HepG2 (cell line): ENCODE results near the gene SETD5. TPM values are rescaled to one million over a fixed set of nuclear protein-coding genes. Genes with fewer than 3 reads are reported as not detected.
A peak's percentile ranks its signal among the peaks of the same experiment; 100 is the strongest.

Experiments used
- ATAC-seq: fragments of 200-7000 bp; cut with Tn5 transposase; 3 replicates; pipeline ENCODE4 v1.9.1; 2020; ENCODE audit warnings: mild to moderate bottlenecking, moderate library complexity
- BruUV-seq: library from RNA; stranded (reverse); fragments of 400-500 nt; replicated peaks from 2 replicates; lab custom pipeline; 2021; lab: Mats Ljungman, UMichigan
- CTCF ChIA-PET: fragments of 300-600 bp; formaldehyde crosslinking; extraction: SDS; loops from one replicate; lab custom pipeline; 2021; ENCODE audit warnings: low total read pairs, inconsistent platforms, low intra/inter-chr PET ratio; lab: Yijun Ruan, JAX
- POLR2A ChIA-PET: fragments of 350-600 bp; sonication (Branson Sonifier 250); formaldehyde crosslinking; loops from one replicate; lab custom pipeline; 2020; ENCODE audit warnings: antibody characterized with exemption, inconsistent platforms; lab: Yijun Ruan, JAX
- DNase-seq: peaks from one replicate; pipeline ENCODE4 v3.0.0-alpha.2; 2015; ENCODE audit warnings: low spot score
- FAIRE-seq: peaks from 3 replicates; lab custom pipeline; 2011; peaks lifted over from hg19 to GRCh38; lab: Jason Lieb, UNC
- H2AFZ ChIP-seq: one replicate; pipeline ENCODE4 v1.6.1; 2011; ENCODE audit warnings: low read length, inconsistent platforms
- H3K27ac ChIP-seq: fragments of 300-600 bp; 3 replicates; pipeline ENCODE4 v1.8.0; 2011; ENCODE audit warnings: mixed run types, mild to moderate bottlenecking, mixed read lengths, low read length, inconsistent platforms; ENCODE audit not compliant: insufficient read depth; ENCODE audit errors: extremely low read length
- H3K27me3 ChIP-seq, 2 experiments: fragments of 200-600 bp in 1 of 2; 2 replicates in 1 of 2; 3 replicates in 1 of 2; pipeline versions ENCODE4 v1.6.0 to v1.8.0; 2011; ENCODE audit warnings: low read length in 2 of 2, mild to moderate bottlenecking in 2 of 2, moderate library complexity in 2 of 2, inconsistent platforms in 1 of 2; ENCODE audit not compliant: insufficient read depth in 2 of 2, control insufficient read depth in 1 of 2
- H3K36me3 ChIP-seq, 2 experiments: fragments of 200-600 bp in 1 of 2; replicated peaks in 1 of 2; 2 replicates in 1 of 2; 3 replicates in 1 of 2; pipeline versions ENCODE4 v1.5.1 to v1.8.0; 2011; ENCODE audit warnings: low read length in 2 of 2, inconsistent platforms in 1 of 2; ENCODE audit not compliant: insufficient read depth in 2 of 2, control insufficient read depth in 1 of 2
- H3K4me1 ChIP-seq: 2 replicates; pipeline ENCODE4 v1.5.1; 2012; ENCODE audit warnings: low read length, inconsistent platforms; ENCODE audit not compliant: insufficient read depth
- H3K4me2 ChIP-seq: 2 replicates; pipeline ENCODE4 v1.6.0; 2011; ENCODE audit warnings: low read depth, low read length, inconsistent platforms
- H3K4me3 ChIP-seq, 3 experiments: fragments of 200-600 bp in 1 of 3; sonication (generic), shearing (Covaris generic) in 1 of 3; replicated peaks in 1 of 3; 2 replicates each; pipeline ENCODE4 v1.5.1; 2011 to 2016; ENCODE audit warnings: low read length in 3 of 3, inconsistent platforms in 2 of 3, low read depth in 2 of 3, mild to moderate bottlenecking in 2 of 3, control low read depth in 1 of 3, mixed read lengths in 1 of 3; ENCODE audit not compliant: insufficient read depth in 1 of 3
- H3K79me2 ChIP-seq: one replicate; pipeline ENCODE4 v1.6.1; 2011; ENCODE audit warnings: low read length, inconsistent platforms; ENCODE audit not compliant: insufficient read depth
- H3K9ac ChIP-seq: 2 replicates; pipeline ENCODE4 v1.6.0; 2011; ENCODE audit warnings: mild to moderate bottlenecking, low read depth, low read length, inconsistent platforms; ENCODE audit not compliant: insufficient read depth
- H3K9me3 ChIP-seq: 2 replicates; pipeline ENCODE4 v1.5.1; 2012; ENCODE audit warnings: mild to moderate bottlenecking, low read length
- H4K20me1 ChIP-seq: 2 replicates; pipeline ENCODE4 v1.6.0; 2011; ENCODE audit warnings: inconsistent platforms, mild to moderate bottlenecking, low read length, moderate library complexity; ENCODE audit not compliant: insufficient read depth
- AGO2 ChIP-seq: fragments of 200-400 bp; formaldehyde crosslinking; optimal IDR thresholded peaks from 2 replicates; pipeline ENCODE3; 2017; ENCODE audit warnings: mild to moderate bottlenecking, low read depth, low read length, moderate library complexity
- BCL3 ChIP-seq: sonication (generic); formaldehyde crosslinking; IDR thresholded peaks from 2 replicates; pipeline ENCODE4 v1.5.1; 2020; ENCODE audit warnings: mild to moderate bottlenecking, missing genetic modification reagents, moderate library complexity
- ETV5 ChIP-seq: IDR thresholded peaks from 2 replicates; pipeline ENCODE4 v1.6.1; 2018; ENCODE audit warnings: missing biosample characterization, missing genetic modification reagents, inconsistent platforms, borderline replicate concordance
- GRHL1 ChIP-seq: sonication (generic); formaldehyde crosslinking; conservative IDR thresholded peaks from 2 replicates; pipeline ENCODE4 v1.8.0; 2022; ENCODE audit warnings: missing genetic modification reagents
- HNRNPK ChIP-seq: fragments of 200-400 bp; formaldehyde crosslinking; IDR thresholded peaks from 2 replicates; pipeline ENCODE4 v1.6.1; 2018; ENCODE audit warnings: low read length, low read depth, moderate library complexity, mild to moderate bottlenecking; ENCODE audit not compliant: poor library complexity, severe bottlenecking
- KAT2B ChIP-seq: fragments of 150-350 bp; IDR thresholded peaks from 2 replicates; pipeline ENCODE4 v1.6.1; 2014; ENCODE audit warnings: low read depth, low read length, borderline replicate concordance
- KAT7 ChIP-seq: IDR thresholded peaks from 2 replicates; pipeline ENCODE4 v1.6.1; 2018; ENCODE audit warnings: borderline replicate concordance, missing compliant biosample characterization
- MATR3 ChIP-seq: sonication (generic); formaldehyde crosslinking; IDR thresholded peaks from 2 replicates; pipeline ENCODE4 v1.4.0; 2020; ENCODE audit warnings: missing genetic modification reagents
- MAX ChIP-seq: IDR thresholded peaks from 2 replicates; pipeline ENCODE4 v1.6.1; 2012; ENCODE audit warnings: inconsistent platforms
- NCOA5 ChIP-seq: sonication (generic); formaldehyde crosslinking; IDR thresholded peaks from 2 replicates; pipeline ENCODE4 v1.4.0; 2020; ENCODE audit warnings: missing genetic modification reagents
- PCBP1 ChIP-seq: fragments of 200-400 bp; formaldehyde crosslinking; IDR thresholded peaks from 2 replicates; pipeline ENCODE4 v1.6.1; 2017; ENCODE audit warnings: mild to moderate bottlenecking, low read depth, low read length, borderline replicate concordance
- RBFOX2 ChIP-seq: fragments of 200-400 bp; formaldehyde crosslinking; IDR thresholded peaks from 2 replicates; pipeline ENCODE4 v1.6.1; 2017; ENCODE audit warnings: low read depth, mild to moderate bottlenecking, low read length
- SALL1 ChIP-seq: sonication (generic); formaldehyde crosslinking; IDR thresholded peaks from 2 replicates; pipeline ENCODE4 v1.8.0; 2022; ENCODE audit warnings: mild to moderate bottlenecking, missing genetic modification reagents
- SCMH1 ChIP-seq: sonication (generic); formaldehyde crosslinking; IDR thresholded peaks from 2 replicates; pipeline ENCODE4 v1.9.0; 2021; ENCODE audit warnings: missing genetic modification reagents, mild to moderate bottlenecking, borderline replicate concordance
- STAG1 ChIP-seq: sonication (generic); formaldehyde crosslinking; IDR thresholded peaks from 2 replicates; pipeline ENCODE4 v1.4.0; 2020; ENCODE audit warnings: missing genetic modification reagents
- TAF1 ChIP-seq: sonication (generic); formaldehyde crosslinking; IDR thresholded peaks from 2 replicates; pipeline ENCODE4 v1.4.0; 2020; ENCODE audit warnings: missing genetic modification reagents
- TCF7L2 ChIP-seq: IDR thresholded peaks from 2 replicates; pipeline ENCODE4 v1.6.1; 2011; ENCODE audit warnings: mild to moderate bottlenecking, low read depth, low read length, moderate library complexity
- YEATS2 ChIP-seq: sonication (generic); formaldehyde crosslinking; IDR thresholded peaks from 2 replicates; pipeline ENCODE4 v1.4.0; 2020; ENCODE audit warnings: missing genetic modification reagents, borderline replicate concordance
- ZNF235 ChIP-seq: sonication (generic); formaldehyde crosslinking; IDR thresholded peaks from 2 replicates; pipeline ENCODE4 v1.8.1; 2023; ENCODE audit warnings: mild to moderate bottlenecking, missing genetic modification reagents, borderline replicate concordance
- ZNF441 ChIP-seq: sonication (generic); formaldehyde crosslinking; IDR thresholded peaks from 2 replicates; pipeline ENCODE4 v1.7.0; 2021; ENCODE audit warnings: missing genetic modification reagents, borderline replicate concordance
- ZNF510 ChIP-seq: sonication (generic); formaldehyde crosslinking; IDR thresholded peaks from 2 replicates; pipeline ENCODE4 v1.4.0; 2020; ENCODE audit warnings: low read depth, mild to moderate bottlenecking, missing genetic modification reagents
- ZNF713 ChIP-seq: sonication (generic); formaldehyde crosslinking; IDR thresholded peaks from 2 replicates; pipeline ENCODE4 v1.4.0; 2020; ENCODE audit warnings: mild to moderate bottlenecking, missing genetic modification reagents
- WGBS: methylation state at CpG from one replicate; pipeline ENCODE4 v1.1.6; 2017; ENCODE audit warnings: low lambda C conversion rate; 5-methylcytosine and 5-hydroxymethylcytosine counted together
- in situ Hi-C: cut with HindIII; loops from 2 replicates; pipeline ENCODE4 v1.10.0; 2017; ENCODE audit warnings: low pct_unique_long_range_greater_than_20kb; ENCODE audit not compliant: extremely low pct_ligation_motif_present
- intact Hi-C: fragments of 100-400 bp; cut with micrococcal nuclease; formaldehyde crosslinking; loops from one replicate; pipeline ENCODE4 v1.10.0; 2022; ENCODE audit not compliant: unreplicated experiment
- polyA plus RNA-seq, 8 experiments: library from polyadenylated mRNA; depleted of rRNA in 3 of 8; stranded (reverse) in 7 of 8; unstranded in 1 of 8; fragments of >200 nt; fragmentation: Illumina TruSeq in 4 of 8; extraction: Trizol in 4 of 8; gene quantifications; 2 replicates each; pipeline versions ENCODE4 v1.2.1 to v1.2.3, GENCODE V29; 2011 to 2016; ENCODE audit warnings: low read depth in 4 of 8, missing spikeins in 1 of 8, mixed read lengths in 1 of 8; ENCODE audit not compliant: insufficient read depth in 1 of 8
- total RNA-seq, 5 experiments: library from RNA; depleted of rRNA; stranded (reverse); fragments of >200 nt; fragmentation: Illumina TruSeq; extraction: Trizol; gene quantifications; 2 replicates each; pipeline ENCODE4 v1.2.3, GENCODE V29; 2016; ENCODE audit warnings: low read depth in 1 of 5

Gene SETD5
- total and polyA plus RNA-seq, 2 of the 13 experiments (the other 11 are each of a cell fraction or from before 2014, with no cell fraction given): 46.8 to 95.8 TPM

GRCh38 chr3:9386501-9387321, 10.7 kb upstream of the SETD5 start:
- H3K4me1 ChIP-seq: peaks cover 22% of the 10 kb centered on the region
- FAIRE-seq: no peak
- DNase-seq: peak; percentile 37
- H3K4me2 ChIP-seq: no peak overlapping the region
- ATAC-seq: peak; percentile 14; the same call in 1 of the 3 replicates
- in situ Hi-C loops: no loop called here
- POLR2A ChIA-PET: interaction anchor here (1.0 to 1.2 kb wide), 4 partner anchors 8 to 24 kb away, joined by 3 to 5 read pairs (median 4); partner anchors contain the start of gene THUMPD3
- H3K9ac ChIP-seq: no peak overlapping the region
- no peaks in the 10 kb centered on the region for H3K27me3 ChIP-seq
- intact Hi-C loops: loop anchor here (5.0 kb wide), 1 partner anchor 36 kb away; no protein-coding TSS in a partner anchor
- 48% methylated on average over 1 of the region's 1 CpG for WGBS
- H4K20me1 ChIP-seq: peaks cover 10% of the 10 kb centered on the region
- CTCF ChIA-PET: no interaction called here
- peaks cover 15 to 78% of the 10 kb centered on the region in 2 experiments for H3K36me3 ChIP-seq
- H3K79me2 ChIP-seq: peaks cover 26% of the 10 kb centered on the region
- peak overlapping the region; percentile 37 for H3K27ac ChIP-seq
- H3K4me3 ChIP-seq: no peak overlapping the region
- no peak overlapping the region for H2AFZ ChIP-seq
- no TSS peak for BruUV-seq
- H3K9me3 ChIP-seq: no peaks in the 10 kb centered on the region
- TF ChIP-seq GRHL1 (CRISPR knock-in tag) (no peak), NCOA5 (CRISPR knock-in tag) (no peak), ETV5 (no peak), MATR3 (CRISPR knock-in tag) (no peak), ZNF713 (CRISPR knock-in tag) (no peak), HNRNPK (peak; percentile 66), SALL1 (CRISPR knock-in tag) (no peak), ZNF510 (CRISPR knock-in tag) (no peak), STAG1 (CRISPR knock-in tag) (no peak), TCF7L2 (no peak), ZNF441 (CRISPR knock-in tag) (no peak), AGO2 (peak; percentile 61), ZNF235 (CRISPR knock-in tag) (no peak), SCMH1 (CRISPR knock-in tag) (no peak), MAX (no peak), BCL3 (CRISPR knock-in tag) (no peak), TAF1 (CRISPR knock-in tag) (no peak), RBFOX2 (peak; percentile 51), PCBP1 (no peak), YEATS2 (CRISPR knock-in tag) (no peak), KAT7 (no peak), KAT2B (no peak)
